DOHH2 (cell line): ENCODE results near the gene NALCN.

Experiments
- H3F3A ChIP-seq: fragments of 200-600 bp; sonication (generic), shearing (Covaris generic); 2 replicates; pipeline ENCODE4 v1.6.0; 2016; ENCODE audit warnings: antibody characterized with exemption, mild to moderate bottlenecking; ENCODE audit not compliant: control insufficient read depth, insufficient read depth
- H3K27ac ChIP-seq: fragments of 200-600 bp; sonication (generic); 2 replicates; pipeline ENCODE4 v1.5.1; 2014; ENCODE audit warnings: low read depth, mild to moderate bottlenecking, low read length, moderate library complexity
- H3K27me3 ChIP-seq: fragments of 200-600 bp; sonication (generic); 2 replicates; pipeline ENCODE4 v1.6.1; 2014; ENCODE audit warnings: mild to moderate bottlenecking, low read length, mixed read lengths; ENCODE audit not compliant: control insufficient read depth
- H3K36me3 ChIP-seq: fragments of 200-600 bp; sonication (generic); 2 replicates; pipeline ENCODE4 v1.6.1; 2014; ENCODE audit warnings: mild to moderate bottlenecking, low read length, moderate library complexity, mixed read lengths; ENCODE audit not compliant: control insufficient read depth
- H3K4me1 ChIP-seq: fragments of 200-600 bp; sonication (generic); 2 replicates; pipeline ENCODE4 v1.6.1; 2014; ENCODE audit warnings: mild to moderate bottlenecking, low read length, mixed read lengths; ENCODE audit not compliant: control insufficient read depth
- H3K4me2 ChIP-seq: fragments of 200-600 bp; sonication (generic); 2 replicates; pipeline ENCODE4 v1.6.0; 2014; ENCODE audit warnings: mild to moderate bottlenecking, low read length, moderate library complexity
- H3K4me3 ChIP-seq: fragments of 200-600 bp; sonication (generic); 2 replicates; pipeline ENCODE4 v1.5.1; 2014; ENCODE audit warnings: mild to moderate bottlenecking, low read length, mixed read lengths
- H3K79me2 ChIP-seq: fragments of 200-600 bp; sonication (generic); 2 replicates; pipeline ENCODE4 v1.6.1; 2014; ENCODE audit warnings: mild to moderate bottlenecking, low read length, mixed read lengths; ENCODE audit not compliant: control insufficient read depth
- H3K9me2 ChIP-seq: fragments of 200-600 bp; sonication (generic); replicated peaks from 2 replicates; pipeline ENCODE4 v1.6.1; 2014; ENCODE audit warnings: mild to moderate bottlenecking, low read length, mixed read lengths; ENCODE audit not compliant: control insufficient read depth
- H3K9me3 ChIP-seq: fragments of 200-600 bp; sonication (generic); 2 replicates; pipeline ENCODE4 v1.6.1; 2014; ENCODE audit warnings: antibody characterized with exemption, low read length, mixed read lengths; ENCODE audit not compliant: control insufficient read depth, insufficient read depth
- H4K20me1 ChIP-seq: fragments of 200-600 bp; sonication (generic); 2 replicates; pipeline ENCODE4 v1.6.0; 2014; ENCODE audit warnings: low read depth, mild to moderate bottlenecking, antibody characterized with exemption, low read length, moderate library complexity; ENCODE audit not compliant: control insufficient read depth, insufficient read depth
- CTCF ChIP-seq: fragments of 200-600 bp; sonication (generic); IDR thresholded peaks from one replicate; pipeline ENCODE4 v1.5.1; 2014; ENCODE audit warnings: antibody characterized with exemption, mild to moderate bottlenecking, low read depth, low read length; ENCODE audit not compliant: poor library complexity, severe bottlenecking
- EZH2phosphoT487 ChIP-seq: fragments of 200-600 bp; sonication (generic); IDR thresholded peaks from 2 replicates; pipeline ENCODE4 v1.6.1; 2017; ENCODE audit warnings: borderline replicate concordance, mild to moderate bottlenecking, antibody characterized with exemption, low read length, moderate library complexity, mixed read lengths

The NALCN gene

GRCh38 chr13:101170306-101170705, 246.0 kb downstream of the NALCN start:
- Histone ChIP-seq H3F3A (no peaks in the 10 kb centered on the region), H4K20me1 (no peaks in the 10 kb centered on the region), H3K27me3 (no peaks in the 10 kb centered on the region), H3K79me2 (no peaks in the 10 kb centered on the region), H3K4me3 (no peak overlapping the region), H3K36me3 (no peaks in the 10 kb centered on the region), H3K4me2 (no peak overlapping the region), H3K27ac (no peak overlapping the region), H3K9me2 (no peaks in the 10 kb centered on the region), H3K9me3 (no peaks in the 10 kb centered on the region), H3K4me1 (no peaks in the 10 kb centered on the region)
- TF ChIP-seq CTCF, result no peak

GRCh38 chr13:101157261-101157660, 259.0 kb downstream of the NALCN start:
- Histone ChIP-seq H3K27me3 (no peaks in the 10 kb centered on the region), H3K4me2 (no peak overlapping the region), H3K27ac (no peak overlapping the region), H3K9me2 (no peaks in the 10 kb centered on the region), H3K9me3 (no peaks in the 10 kb centered on the region), H4K20me1 (no peaks in the 10 kb centered on the region), H3K79me2 (no peaks in the 10 kb centered on the region), H3K4me3 (no peak overlapping the region), H3K36me3 (no peaks in the 10 kb centered on the region), H3F3A (no peaks in the 10 kb centered on the region), H3K4me1 (no peaks in the 10 kb centered on the region; the same call in 1 of the 2 replicates)
- no peak for TF ChIP-seq CTCF
- no peak for TF ChIP-seq EZH2phosphoT487

- no peak overlapping the region for H3K4me2 ChIP-seq
- no peaks in the 10 kb centered on the region for H3K36me3 ChIP-seq
- peaks cover 13% of the 10 kb centered on the region for H3K4me1 ChIP-seq
- TF ChIP-seq EZH2phosphoT487, result no peak
- peak; percentile 52 for TF ChIP-seq CTCF
- H3K79me2 ChIP-seq, result no peaks in the 10 kb centered on the region
- no peaks in the 10 kb centered on the region for H3F3A ChIP-seq
- H3K27ac ChIP-seq, result no peak overlapping the region
- no peaks in the 10 kb centered on the region for H3K27me3 ChIP-seq
- H3K4me3 ChIP-seq, result no peak overlapping the region
- no peaks in the 10 kb centered on the region for H3K9me3 ChIP-seq
- H4K20me1 ChIP-seq, result no peaks in the 10 kb centered on the region
- no peaks in the 10 kb centered on the region for H3K9me2 ChIP-seq
Observed at GRCh38 chr13:101155920-101156319, 260.4 kb downstream of the NALCN start.

GRCh38 chr13:101152184-101152583, 264.1 kb downstream of the NALCN start:
- no peaks in the 10 kb centered on the region for H3K79me2 ChIP-seq
- H3K4me3 ChIP-seq, result no peak overlapping the region
- H3K36me3 ChIP-seq, result no peaks in the 10 kb centered on the region
- H3K27me3 ChIP-seq, result no peaks in the 10 kb centered on the region
- H4K20me1 ChIP-seq, result no peaks in the 10 kb centered on the region
- H3K4me2 ChIP-seq, result no peak overlapping the region
- H3K9me3 ChIP-seq, result no peaks in the 10 kb centered on the region
- H3K27ac ChIP-seq, result peak overlapping the region; percentile 52; the same call in 1 of the 2 replicates
- TF ChIP-seq EZH2phosphoT487 (no peak), CTCF (no peak)
- H3F3A ChIP-seq, result 0 out of 2 replicates have a peak, but pooled peaks cover 3% of the 10 kb centered on the region
- H3K9me2 ChIP-seq, result no peaks in the 10 kb centered on the region
- peaks cover 25% of the 10 kb centered on the region for H3K4me1 ChIP-seq
